NCI-H1417 treated with DMSO at 0.1 percent for 48 hours (cell line): ENCODE data around the gene CREBRF.
"Not testable (repeated sequence)": the region's sequence is repeated elsewhere in the genome, so short reads cannot be mapped to it uniquely, and the experiment has no call there.

Source experiments
- DNase-seq: peaks from one replicate; lab custom pipeline; 2025; lab: John Stamatoyannopoulos, UW

The CREBRF gene

GRCh38 chr5:173039188-173039587, 17.0 kb upstream of the CREBRF start:
- no peak for DNase-seq

DNA sequence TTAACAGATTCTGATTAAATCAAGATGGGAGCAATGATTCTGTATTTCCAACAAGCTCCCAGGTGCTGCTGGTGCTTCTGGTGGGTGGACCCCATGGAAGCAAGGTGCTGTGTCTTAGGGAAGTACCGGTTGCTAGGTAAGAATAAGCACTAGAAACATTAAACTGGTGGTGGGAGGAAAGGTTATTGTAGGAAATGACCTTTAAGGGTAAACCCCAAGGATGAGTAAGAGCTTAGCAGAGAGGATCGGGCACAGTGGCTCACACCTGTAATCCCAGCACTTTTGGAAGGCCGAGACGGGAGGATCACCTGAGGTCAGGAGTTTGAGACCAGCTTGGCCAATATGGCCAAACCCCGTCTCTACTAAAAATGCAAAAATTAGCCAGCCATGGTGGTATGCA, 16.2 kb upstream of the CREBRF start:
- no peak for DNase-seq

GRCh38 chr5:173041881-173042762, 14.0 kb upstream of the CREBRF start:
- DNase-seq: no peak

DNA sequence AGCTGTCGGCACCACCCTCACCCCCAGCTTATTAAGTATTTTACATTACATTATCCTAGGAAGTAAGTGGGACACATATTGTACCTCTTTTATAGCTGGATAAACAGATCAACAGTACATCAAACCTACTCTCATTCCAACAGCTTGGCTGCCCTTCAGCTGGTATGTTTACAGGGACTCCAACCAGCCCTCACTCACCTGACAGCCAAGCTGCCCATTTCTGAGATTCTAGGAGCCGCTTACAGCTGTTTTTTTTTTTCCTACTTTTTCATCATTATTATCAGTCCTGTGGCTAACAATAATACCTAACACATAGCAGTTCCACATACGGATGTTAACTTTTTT, 13.4 kb upstream of the CREBRF start:
- DNase-seq: no peak

- no peak for DNase-seq
Observed at GRCh38 chr5:173045474-173045873, 10.7 kb upstream of the CREBRF start.

GRCh38 chr5:173047096-173047837, 8.9 kb upstream of the CREBRF start:
- not testable (repeated sequence) for DNase-seq

- no peak for DNase-seq
Observed at GRCh38 chr5:173047838-173048105, 8.4 kb upstream of the CREBRF start.

DNA sequence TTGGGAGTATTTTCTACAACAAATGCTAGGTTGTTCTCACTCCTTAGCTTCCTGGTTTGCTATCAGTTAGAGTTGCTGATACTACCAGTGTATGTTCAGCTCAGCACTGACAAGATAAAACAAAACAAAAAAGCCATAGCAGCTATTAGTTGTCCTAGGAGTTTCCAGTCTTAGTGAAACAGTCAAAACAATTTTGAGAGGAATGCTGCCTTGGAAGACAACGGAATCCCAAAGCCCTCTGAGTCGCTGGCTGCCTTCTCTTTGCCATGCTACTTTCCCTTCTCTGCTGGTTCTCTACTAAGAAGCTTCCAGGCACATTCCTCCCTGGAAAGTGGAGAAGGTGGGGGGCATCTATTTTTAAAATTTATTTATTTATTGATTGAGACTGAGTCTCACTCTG, 5.4 kb upstream of the CREBRF start:
- DNase-seq: no peak

DNA sequence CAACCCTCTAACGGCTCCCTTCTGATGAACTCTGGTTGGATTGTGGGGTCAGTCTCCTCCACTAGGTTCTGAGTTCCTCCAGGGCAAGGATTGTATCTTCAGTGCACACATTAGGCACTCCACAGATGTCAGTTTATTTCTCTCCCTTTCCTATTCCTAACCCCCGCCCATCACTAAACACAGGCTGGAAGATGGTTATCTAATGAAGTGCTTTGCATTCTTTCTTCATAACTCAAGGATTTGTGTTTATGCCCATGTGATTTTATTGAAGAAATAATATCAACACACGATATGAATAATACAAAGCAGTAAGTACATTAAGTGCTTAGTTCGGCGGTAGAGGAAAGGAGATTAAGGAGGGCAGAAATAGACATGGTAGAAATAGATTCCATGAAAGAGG, 4.4 kb upstream of the CREBRF start:
- no peak for DNase-seq

GRCh38 chr5:173053041-173053440, 3.1 kb upstream of the CREBRF start:
- no peak for DNase-seq

DNA sequence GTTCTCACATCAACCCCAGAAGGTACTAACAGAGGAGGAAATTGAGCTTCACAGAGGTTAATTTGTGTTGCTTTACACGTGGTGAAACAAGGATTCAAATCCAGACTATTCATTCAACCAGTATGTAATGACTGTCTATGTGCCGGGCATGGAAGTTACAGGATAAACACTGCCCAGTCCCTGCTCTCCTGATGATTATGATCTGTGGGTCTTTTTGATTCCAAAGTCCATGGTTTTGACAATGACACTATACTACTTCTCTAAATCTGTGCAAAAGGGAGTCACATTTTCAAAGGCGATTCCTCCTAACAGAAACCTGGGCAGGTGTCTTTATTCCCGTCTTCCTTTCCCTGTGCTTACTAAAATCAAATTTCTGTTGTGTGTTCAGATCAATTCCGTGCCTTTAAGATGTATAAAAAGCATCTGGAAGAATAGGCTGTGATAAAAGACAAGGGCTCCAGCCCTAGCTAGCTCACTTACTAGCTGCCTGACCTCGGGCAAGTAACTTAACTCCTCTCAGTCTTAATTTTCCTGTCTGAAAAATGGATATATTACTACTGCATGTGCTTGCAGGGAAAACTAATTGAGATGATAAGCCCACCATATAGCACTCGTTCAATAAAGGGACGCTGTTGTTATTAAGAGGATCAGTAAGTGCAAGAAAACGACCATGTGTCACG, 970 bp upstream of the CREBRF start:
- no peak for DNase-seq

DNA sequence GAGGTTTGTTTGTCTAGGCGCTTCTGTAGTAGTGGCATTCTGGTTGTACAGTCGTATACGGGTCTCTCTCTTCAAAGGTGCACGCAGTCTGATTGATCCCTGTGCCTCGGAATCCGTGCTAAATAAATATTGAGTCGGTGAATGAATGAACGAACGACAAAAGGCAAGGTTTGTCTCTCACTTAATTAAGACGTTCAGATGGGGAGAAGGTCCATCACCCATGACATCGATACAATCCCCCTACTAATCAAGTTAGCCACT, 500 bp upstream of the CREBRF start:
- no peak for DNase-seq

GRCh38 chr5:173056783-173057061, 570 bp downstream of the CREBRF start:
- no peak for DNase-seq

GRCh38 chr5:173057062-173057924, 1.1 kb downstream of the CREBRF start:
- DNase-seq: peak; percentile 60

DNA sequence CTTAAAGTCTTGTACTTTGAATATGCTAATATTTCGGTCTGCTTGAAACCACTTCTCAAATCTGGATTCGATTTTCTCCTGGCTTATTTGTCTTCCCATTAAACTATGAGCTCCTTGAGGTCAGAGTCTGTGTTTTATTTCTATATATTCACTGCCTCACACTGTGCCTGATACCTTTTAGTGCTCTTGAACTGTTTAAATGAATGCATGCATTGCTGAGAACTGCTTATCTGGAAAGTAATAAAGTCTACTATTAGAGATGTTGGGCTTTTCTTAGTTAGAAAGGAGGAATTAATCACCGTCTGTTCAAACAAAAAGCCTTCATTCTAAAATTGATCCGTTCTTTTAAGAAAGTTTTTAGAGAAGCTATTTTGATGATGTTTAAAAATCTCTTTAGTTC, 6.0 kb downstream of the CREBRF start:
- DNase-seq: no peak

DNA sequence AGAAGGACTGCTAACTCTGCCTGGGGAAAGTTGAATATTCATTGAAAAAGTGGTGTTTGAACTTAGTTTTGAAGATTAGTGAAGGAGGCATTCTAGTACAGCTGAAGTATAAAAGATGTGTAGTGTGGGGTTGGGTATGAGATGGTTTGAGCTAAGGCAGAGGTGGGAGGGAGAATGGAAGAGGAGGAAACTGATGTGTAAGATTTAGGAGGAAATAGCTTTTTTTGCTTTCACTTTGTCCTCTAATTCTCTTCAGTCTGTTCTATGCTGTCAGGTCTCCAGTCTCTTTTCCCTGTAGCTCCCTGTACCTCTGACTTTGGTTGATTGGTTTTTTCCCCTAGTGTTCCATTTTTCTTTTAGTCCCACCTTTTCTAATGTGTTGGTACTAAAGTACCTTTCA, 9.0 kb downstream of the CREBRF start:
- DNase-seq: no peak

DNA sequence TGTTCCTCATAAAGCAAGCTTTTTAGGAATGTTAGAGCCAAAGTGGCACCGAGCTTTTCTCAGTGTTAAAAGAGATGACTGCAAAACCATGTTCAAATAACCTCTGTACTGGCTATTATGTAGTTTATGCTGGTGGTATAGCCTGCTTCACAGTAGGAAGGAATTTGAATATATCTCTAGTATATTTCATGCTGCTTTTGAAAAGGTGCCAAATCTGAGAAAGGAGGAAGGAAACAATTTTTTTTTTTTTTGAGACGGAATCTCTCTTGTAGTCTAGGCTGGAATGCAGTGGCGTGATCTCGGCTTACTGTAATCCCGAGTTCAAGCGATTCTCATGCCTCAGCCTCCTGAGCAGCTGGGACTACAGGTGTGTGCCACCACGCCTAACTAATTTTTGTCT, 13.5 kb downstream of the CREBRF start:
- DNase-seq: no peak

- DNase-seq: no peak
Observed at GRCh38 chr5:173075137-173075843, 19.1 kb downstream of the CREBRF start.

DNA sequence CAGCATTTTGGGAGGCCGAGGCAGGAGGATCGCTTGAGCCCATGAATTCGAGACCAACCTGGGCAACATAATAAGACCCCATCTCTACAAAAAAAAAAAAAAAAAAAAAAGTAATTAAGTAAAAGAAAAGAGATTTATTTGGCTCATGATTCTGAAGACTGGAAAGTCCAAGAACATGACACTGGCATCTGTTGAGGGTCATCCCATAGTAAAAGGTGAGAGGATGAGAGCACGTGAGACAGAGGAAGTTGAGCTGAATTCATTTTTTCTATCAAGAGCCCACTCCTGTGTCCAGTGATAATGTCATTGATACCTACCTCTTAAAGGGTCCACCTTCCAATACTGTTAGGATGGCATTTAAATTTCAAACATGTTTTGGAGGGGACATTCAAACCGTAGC, 19.8 kb downstream of the CREBRF start:
- DNase-seq: no peak

GRCh38 chr5:173076471-173076870, 20.3 kb downstream of the CREBRF start:
- not testable (repeated sequence) for DNase-seq

GRCh38 chr5:173078878-173079277, 22.7 kb downstream of the CREBRF start:
- no peak for DNase-seq

GRCh38 chr5:173089581-173089980, 33.4 kb downstream of the CREBRF start:
- no peak for DNase-seq
